PC-3 (cell line): ENCODE measurements around the gene CDH22.

Experiments
- CTCF ChIP-seq: fragments of 300-600 bp; sonication (generic); conservative IDR thresholded peaks from 2 replicates; pipeline ENCODE4 v1.5.1; 2017; ENCODE audit warnings: antibody characterized with exemption, low read depth, mild to moderate bottlenecking, low read length
- EZH2 ChIP-seq: fragments of 300-600 bp; sonication (generic); IDR thresholded peaks from one replicate; pipeline ENCODE4 v1.6.1; 2017; ENCODE audit warnings: antibody characterized with exemption, mild to moderate bottlenecking, low read length; ENCODE audit not compliant: unreplicated experiment

DNA sequence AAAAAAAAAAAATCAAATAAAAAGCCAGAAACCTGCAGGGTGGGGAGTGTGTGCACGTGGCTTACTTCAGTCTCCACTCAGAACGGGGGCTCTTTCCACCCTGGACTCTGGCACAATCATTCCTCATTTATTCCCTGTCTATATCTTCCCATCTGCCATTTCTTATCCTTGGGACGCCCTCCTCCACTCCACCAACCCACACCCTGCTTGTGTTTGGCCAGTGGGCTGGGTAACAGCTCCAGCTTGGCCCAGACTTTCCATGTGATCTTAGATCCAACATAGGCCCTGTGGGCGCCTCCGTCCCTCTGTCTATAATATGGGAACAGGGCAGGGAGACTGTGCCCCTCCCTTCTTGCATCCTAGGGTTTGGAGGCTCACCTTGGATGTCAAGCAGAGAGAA lies 122.1 kb downstream of the CDH22 start:
- TF ChIP-seq CTCF = no peak
- no peak for TF ChIP-seq EZH2
